Measurements from ENCODE around the gene OTUD3.

- TF ChIP-seq CTCF (IDR thresholded peaks at IDR 0.05) (no peak), POLR2A (IDR thresholded peaks at IDR 0.05) (no peak)
Observed at GRCh38 chr1:19879661-19880060, 2.5 kb upstream of the OTUD3 start.
